ENCODE results near the gene AP4B1.
"Not testable (repeated sequence)": the region's sequence is repeated elsewhere in the genome, so short reads cannot be mapped to it uniquely, and the experiment has no call there.

AP4B1 gene

DNA sequence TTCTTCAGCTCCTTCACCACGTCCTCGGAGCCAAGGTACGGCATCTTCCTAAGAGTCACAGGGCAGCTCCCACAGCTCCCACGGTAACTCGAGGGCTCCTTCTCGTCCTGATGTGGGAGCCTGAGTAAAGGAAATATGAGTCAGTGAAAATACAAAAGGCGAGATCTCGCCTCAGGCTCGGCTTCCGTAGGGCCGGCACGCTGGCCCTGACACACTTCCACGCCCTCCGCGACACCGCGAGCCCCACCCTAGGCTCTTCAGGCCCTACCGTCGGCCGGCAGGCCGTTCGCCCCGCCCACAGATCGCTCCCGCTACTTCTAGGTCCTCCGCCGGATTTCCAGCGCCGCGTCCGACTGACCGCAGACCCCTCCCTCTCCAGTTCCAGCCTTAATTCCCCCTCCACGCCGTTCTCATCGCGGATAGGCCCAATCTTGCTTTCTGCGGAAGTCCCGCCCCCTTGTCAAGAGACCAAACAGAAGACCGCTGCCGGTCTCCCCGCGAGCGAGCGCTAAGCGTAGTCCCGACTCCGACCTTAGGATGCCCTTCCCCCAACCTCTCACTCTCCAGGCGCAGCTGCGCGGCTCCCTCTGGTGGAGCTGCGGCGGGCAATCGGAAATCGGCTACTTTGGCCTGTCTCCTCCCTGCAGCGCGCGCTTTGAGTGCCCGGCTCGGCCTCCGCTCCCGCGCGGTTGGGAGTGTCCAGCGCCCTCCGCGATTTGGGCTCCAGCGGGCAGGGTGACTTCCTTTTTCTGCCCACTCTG lies at the start of gene AP4B1, which contains the start of gene DCLRE1B:
Gene AP4B1, minus strand, starts transcription at position 126 of the 761 bp plus-strand sequence. Its CDS starts 82 bp downstream, at position 44.
Gene DCLRE1B, plus strand, starts transcription at position 653 of the 761 bp plus-strand sequence. CDS start 261 bp downstream, outside the sequence.
- DNase-seq (ENCODE audit: low read depth in 1 of 2, low spot score in 1 of 2) = peak; percentile 87 to 94

DNA sequence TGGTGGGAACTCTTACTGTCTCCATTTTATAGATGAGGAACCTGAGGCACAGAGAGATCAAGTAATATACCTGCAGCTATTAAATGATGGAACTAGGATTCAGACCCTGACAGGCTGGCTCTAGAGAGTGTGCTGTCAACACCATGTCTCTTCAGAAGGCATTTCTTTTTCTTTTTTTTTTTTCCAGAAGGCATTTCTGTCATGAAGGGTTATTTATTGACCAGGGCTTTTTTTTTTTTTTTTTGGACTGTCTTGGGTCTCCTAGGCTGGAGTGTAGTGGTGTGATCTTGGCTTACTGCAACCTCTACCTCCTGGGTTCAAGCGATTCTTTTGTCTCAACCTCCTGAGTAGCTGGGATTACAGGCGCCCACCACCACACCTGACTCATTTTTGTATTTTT lies 47.1 kb upstream of the AP4B1 start:
- no peak for DNase-seq (ENCODE audit: low read depth in 1 of 2, low spot score in 1 of 2)

DNA sequence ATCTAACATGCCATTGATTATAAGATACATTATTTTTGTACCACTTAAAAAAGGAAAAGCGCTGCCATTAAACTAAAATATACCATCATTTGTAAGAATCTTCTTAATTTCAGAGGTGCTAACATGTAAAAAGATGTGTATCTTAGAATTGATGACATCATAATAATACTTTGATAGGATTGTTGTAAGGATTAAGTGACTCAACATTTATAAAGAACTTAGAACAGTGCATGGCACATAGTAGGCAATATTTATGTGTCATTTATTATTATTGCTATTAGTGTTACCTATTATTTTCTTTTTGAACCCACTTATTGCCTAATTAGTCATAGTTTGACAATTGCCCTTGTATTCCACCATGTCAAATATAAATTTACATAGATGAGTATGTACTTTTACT lies 46.3 kb upstream of the AP4B1 start:
- DNase-seq (ENCODE audit: low read depth in 1 of 2, low spot score in 1 of 2) = no peak

DNA sequence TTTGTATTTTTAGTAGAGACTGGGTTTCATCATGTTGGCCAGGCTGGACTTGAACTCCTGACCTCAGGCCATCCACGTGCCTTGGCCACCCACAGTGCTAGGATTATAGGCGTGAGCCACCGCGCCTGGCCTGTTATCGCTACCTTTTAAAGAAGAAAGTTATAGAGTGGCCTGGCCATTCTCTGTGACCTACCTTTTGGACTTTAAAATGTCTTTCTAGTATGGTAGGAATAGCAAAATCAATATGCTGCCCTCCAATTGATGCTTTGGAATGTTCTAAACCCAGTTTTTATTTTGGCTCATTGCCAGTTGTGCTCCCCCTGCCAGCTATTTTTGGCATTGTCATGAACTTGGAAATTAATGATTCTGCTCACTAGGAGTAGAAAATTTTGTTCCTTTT lies 44.4 kb upstream of the AP4B1 start:
- DNase-seq (ENCODE audit: low read depth in 1 of 2, low spot score in 1 of 2) = no peak

DNA sequence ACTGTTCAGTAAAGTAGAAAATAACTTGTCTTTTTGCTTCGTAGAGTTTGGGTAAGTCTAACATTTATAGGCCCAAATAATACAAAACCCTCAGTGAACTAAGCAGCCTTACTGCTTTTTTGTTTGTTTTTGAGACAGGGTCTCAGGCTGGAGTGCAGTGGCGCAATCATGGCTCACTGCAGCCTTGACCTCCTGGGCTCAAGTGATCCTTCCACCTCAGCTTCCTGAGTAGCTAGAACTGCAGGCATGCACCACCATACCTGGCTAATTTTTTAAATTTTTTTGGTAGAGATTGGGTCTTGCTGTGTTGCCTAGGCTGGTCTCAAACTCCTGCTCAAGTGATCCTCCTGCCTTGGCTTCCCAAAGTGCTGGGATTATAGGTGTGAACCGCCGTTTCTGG lies 43.6 kb upstream of the AP4B1 start:
- DNase-seq (ENCODE audit: low read depth in 1 of 2, low spot score in 1 of 2) = not testable (repeated sequence)

DNA sequence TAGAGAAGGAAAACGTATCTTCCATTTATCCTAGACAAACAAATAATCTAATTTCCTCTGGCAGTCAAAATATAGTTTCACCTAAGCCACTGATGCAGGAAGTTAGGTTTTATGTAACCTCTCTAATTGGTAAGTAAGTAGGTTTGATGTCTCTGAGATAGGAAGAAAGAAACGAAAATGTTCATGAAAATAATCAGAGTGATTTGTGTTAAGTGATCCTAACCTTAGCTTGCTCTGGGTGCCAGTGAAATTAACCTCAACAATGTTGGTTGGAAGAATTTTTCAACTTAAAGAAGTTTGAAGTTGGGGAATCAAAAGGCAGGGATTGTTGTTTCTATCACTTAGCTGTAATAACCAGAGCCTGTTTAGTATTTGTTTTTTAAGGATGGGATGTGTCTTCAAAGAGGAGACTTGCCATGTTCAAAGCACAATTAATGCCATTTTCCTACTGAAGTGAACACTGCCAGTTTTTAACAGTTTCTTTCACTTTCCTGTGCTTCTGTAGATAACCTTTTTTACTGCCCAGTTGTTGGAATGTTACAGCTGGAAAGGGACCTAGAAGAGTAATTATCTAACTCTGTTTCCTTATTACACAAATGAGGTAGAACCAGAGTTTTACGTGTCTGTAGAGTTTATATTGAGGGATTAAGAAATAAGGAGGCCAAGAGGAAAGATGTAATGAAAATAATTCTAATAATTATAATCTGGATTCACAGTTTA lies 42.9 kb upstream of the AP4B1 start:
- DNase-seq (ENCODE audit: low read depth in 1 of 2, low spot score in 1 of 2) = no peak

DNA sequence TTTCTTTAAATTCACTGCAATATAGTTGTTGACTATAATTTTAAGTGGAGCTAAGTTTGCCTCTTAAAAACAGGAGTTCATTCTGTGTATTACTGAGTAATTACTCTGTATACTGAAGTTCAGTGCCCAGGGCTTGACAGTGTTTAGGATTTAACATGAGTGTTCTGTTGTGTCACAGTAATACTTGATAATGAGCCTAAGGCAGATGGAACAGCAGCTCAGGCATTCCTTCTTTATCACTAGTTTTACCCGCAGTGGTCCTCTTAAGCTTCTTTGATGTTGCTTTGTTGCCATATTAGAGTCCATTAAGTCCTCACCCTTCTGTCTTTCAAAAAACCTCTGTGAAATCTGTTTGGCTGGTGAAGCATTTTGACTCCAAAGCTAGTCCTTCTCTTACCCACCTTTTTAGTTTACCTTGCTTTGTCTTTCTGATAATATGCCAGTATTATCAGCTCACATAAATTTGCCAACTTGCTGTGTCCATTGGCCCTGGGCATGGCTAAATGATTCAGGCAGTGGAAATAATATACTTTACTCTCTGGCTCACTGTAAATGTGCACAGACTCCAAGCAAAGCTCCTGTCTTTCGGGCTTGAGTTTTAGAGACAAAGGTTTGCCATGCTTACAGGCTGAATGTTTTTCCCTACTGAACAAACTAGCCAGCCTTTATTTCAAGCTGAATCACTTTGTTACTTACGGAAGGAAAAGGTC lies 42.2 kb upstream of the AP4B1 start:
- DNase-seq (ENCODE audit: low read depth in 1 of 2, low spot score in 1 of 2) = no peak

DNA sequence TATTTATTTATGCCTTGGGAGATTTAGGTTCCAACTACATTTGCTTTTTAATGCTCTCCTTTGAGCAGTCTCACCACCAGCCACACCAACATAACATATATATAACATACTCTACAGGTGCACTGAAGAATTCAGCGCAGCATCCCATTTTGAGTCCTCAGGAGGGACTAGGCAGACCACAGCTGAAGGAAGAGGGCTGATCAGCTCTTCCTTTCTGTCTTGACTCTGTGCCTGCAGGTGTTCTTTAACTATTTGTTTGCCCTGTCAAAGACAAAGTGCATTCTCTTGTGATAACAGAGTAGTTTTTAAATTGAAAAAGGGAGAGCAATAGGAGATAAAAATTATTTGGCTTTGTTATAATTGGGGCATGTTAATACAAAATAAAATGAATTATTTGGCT lies 41.5 kb upstream of the AP4B1 start:
- no peak for DNase-seq (ENCODE audit: low read depth in 1 of 2, low spot score in 1 of 2)

DNA sequence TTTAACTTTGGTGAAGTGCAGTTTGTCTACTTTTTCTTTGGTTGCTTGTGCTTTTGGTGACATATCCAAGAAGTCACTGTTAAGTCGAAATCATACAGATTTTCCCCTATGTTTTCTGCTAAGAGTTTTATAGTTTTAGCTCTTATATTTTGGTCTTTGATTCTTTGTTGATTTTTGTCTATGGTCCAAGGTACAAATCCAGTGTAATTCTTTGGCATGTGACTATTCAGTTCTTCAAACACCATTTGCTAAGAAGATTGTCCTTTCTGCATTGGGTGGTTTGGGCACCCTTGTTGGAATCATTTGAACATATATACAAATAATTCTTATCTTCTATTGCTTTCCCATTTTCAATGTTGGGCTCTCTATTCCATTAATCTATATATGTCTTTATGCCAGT lies 40.7 kb upstream of the AP4B1 start:
- DNase-seq (ENCODE audit: low read depth in 1 of 2, low spot score in 1 of 2) = no peak

DNA sequence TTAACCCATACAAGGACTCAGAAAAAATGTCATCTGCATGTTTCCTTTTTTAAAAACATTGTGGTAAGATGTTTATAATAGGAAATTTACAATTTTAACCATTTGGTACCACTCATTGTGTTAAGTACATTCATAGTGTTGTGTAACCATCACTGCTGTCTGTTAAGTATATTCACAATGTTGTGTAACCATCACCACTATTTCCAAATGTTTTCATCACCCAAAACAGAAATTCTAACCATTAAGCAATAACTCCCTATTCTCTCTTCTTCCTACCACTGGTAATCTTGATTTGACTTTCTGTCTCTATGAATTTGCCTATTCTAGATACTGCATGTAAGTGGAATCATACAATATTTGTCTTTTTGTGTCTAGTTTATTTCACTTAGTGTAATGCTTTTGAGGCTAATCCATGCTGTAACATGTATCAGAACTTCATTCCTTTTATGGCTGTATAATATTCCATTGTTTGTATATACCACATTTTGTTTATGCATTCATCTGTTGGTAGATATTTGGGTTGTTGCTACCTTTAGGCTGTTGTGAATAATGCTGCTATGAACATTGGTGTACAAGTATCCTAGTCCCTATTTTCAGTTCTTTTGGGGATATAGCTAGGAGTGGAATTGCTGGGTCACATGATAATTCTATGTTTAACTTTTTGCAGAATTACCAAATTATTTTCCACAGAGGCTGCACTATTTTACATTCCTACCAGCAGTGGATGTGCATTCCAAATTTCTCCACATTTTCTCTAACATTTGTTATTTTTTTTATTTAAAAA lies 38.6 kb upstream of the AP4B1 start:
- DNase-seq (ENCODE audit: low read depth in 1 of 2, low spot score in 1 of 2) = no peak

DNA sequence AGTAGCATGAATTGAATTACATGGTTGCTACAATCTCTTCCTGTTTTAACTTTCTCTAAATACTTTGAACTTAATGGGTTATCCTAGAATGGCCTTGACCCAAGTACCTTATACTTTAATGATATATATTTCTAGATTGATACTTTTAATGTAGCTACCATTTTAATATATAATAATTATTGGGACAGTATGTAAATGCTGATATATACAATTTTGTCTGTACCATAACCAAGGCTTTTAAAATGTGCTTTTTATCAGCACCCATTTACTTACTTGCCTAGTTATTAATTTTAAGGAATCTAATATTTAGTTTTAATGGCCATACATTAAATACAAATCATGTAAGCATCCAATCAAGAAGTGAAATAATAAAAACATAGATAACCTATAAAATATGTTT lies 37.9 kb upstream of the AP4B1 start:
- DNase-seq (ENCODE audit: low read depth in 1 of 2, low spot score in 1 of 2) = no peak

DNA sequence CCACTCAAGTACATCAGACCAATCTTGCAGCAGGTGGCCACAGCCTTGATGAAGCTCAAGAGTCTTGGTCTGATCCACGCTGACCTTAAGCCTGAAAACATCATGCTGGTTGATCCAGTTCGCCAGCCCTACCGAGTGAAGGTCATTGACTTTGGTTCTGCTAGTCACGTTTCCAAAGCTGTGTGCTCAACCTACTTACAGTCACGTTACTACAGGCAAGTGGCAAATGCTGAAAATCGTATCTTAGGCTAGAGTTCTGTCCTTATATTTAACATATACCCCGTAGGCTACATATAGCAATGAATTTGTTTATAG lies 36.6 kb upstream of the AP4B1 start:
- DNase-seq (ENCODE audit: low read depth in 1 of 2, low spot score in 1 of 2) = no peak

DNA sequence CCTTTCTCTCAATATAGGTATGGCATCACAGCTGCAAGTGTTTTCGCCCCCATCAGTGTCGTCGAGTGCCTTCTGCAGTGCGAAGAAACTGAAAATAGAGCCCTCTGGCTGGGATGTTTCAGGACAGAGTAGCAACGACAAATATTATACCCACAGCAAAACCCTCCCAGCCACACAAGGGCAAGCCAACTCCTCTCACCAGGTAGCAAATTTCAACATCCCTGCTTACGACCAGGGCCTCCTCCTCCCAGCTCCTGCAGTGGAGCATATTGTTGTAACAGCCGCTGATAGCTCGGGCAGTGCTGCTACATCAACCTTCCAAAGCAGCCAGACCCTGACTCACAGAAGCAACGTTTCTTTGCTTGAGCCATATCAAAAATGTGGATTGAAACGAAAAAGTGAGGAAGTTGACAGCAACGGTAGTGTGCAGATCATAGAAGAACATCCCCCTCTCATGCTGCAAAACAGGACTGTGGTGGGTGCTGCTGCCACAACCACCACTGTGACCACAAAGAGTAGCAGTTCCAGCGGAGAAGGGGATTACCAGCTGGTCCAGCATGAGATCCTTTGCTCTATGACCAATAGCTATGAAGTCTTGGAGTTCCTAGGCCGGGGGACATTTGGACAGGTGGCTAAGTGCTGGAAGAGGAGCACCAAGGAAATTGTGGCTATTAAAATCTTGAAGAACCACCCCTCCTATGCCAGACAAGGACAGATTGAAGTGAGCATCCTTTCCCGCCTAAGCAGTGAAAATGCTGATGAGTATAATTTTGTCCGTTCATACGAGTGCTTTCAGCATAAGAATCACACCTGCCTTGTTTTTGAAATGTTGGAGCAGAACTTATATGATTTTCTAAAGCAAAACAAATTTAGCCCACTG lies 36.0 kb upstream of the AP4B1 start:
- DNase-seq (ENCODE audit: low read depth in 1 of 2, low spot score in 1 of 2) = no peak

DNA sequence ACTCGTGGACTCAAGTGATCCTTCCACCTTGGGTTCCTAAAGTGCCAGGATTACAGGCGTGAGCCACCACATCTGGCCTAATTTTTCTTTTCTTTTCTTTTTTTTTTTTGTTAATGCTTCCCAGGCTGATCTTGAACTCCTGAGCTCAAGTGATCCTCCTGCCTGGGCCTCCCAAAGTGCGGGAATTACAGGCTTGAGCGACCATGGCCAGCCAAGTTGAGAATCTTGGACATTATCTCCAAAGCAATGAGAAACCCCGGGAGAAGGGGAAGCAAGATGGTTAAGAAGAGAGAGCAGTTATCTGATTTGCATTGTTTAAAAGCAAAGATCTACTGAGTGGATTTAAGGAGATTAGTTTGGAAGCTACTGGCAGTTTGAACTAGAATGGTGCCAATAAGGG lies 33.6 kb upstream of the AP4B1 start:
- DNase-seq (ENCODE audit: low read depth in 1 of 2, low spot score in 1 of 2) = no peak

DNA sequence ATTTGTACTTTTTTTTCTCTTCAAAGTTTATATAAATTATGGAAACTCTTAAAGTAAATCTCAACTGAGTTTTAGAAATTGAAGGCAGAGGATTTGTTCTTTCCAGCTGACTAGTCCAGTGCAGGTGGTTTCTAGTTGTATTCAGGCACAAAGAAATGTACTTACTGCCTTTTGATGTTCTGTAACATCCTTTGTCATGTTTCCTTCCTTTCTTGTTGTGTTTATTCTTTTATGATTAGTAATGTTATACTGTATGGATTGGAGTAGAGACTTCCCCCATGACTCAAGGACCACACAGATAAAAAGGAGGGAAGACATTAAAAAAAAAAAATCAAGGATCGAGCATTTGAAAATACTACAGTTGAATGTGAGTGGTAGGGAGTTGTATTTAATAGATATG lies 32.5 kb upstream of the AP4B1 start:
- DNase-seq (ENCODE audit: low read depth in 1 of 2, low spot score in 1 of 2) = no peak

DNA sequence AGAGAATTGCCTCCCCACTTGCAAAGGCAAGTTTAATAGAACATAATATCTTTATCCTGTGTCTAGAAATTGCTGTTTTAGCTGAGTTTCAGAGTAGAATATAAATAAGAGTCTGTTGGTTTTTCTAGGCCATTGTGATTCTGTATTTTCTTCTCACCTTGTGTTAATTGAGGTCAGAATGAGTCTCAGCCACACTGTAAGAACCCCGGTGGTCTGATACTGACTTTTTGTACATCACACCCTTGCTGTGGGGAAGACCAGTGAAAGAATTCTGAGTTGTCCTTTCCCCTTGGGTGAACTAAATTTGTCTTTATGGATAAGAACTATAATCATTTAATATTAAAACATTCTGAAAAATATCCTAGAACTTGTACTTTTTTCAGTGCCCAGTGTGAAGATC lies 31.4 kb upstream of the AP4B1 start:
- DNase-seq (ENCODE audit: low read depth in 1 of 2, low spot score in 1 of 2) = no peak

DNA sequence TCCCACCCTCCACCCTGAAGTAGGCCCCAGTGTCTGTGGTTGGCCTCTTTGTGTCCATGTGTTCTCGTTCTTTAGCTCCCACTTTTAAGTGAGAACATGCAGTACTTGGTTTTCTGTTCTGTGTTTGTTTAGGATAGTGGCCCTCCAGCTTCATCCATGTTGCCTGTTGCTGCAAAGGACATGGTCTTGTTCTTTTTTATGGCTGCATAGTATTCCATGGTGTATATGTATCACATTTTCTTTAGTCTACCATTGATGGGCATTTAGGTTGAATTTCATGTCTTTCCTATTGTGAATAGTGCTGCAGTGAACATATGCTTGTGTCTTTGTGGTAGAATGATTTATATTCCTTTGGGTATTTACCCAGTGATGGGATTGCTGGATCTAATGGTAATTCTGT lies 30.6 kb upstream of the AP4B1 start:
- no peak for DNase-seq (ENCODE audit: low read depth in 1 of 2, low spot score in 1 of 2)

DNA sequence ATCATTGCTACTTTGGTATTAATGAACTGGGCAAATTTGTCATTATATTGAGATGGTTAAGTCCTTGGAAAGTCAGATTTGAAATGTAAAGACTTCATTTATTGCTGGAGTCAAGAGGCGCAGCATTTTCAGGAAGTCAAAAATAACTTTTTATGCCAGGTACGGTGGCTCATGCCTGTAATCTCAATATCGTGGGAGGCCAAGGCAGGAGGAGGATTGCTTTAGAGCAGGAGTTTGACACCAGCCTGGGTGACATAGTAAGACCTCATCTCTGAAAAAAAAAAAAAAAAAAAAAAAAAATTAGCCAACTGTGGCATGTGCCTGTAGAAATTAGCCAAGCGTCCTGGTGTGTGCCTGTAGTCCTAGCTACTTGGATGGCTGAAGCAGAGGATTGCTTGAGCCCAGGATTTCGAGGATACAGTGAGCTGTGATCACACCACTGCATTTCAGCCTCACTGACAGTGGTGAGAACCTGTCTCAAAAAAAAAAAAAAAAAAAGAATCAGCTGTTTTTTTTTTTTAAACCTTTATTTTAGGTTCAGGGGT lies 30.0 kb upstream of the AP4B1 start:
- no peak for DNase-seq (ENCODE audit: low read depth in 1 of 2, low spot score in 1 of 2)

DNA sequence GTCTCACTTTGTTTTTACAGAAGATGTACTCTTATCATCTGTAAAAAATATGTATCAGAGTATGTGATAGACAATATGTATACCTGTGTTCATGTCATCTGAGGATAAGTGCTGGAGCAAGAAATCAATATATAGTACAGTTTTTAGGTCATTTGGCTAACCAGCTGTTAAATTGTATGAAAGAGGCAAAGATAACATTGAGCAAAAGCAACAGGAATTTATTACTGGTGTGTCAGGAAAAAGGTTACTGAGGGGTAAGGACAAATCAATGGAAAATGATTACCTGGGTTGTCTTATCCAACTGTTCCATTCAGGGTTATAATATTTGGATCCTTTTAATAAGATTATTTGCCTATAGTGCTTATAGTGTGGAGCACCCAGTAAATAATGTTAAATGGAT lies 29.4 kb upstream of the AP4B1 start:
- no peak for DNase-seq (ENCODE audit: low read depth in 1 of 2, low spot score in 1 of 2)

DNA sequence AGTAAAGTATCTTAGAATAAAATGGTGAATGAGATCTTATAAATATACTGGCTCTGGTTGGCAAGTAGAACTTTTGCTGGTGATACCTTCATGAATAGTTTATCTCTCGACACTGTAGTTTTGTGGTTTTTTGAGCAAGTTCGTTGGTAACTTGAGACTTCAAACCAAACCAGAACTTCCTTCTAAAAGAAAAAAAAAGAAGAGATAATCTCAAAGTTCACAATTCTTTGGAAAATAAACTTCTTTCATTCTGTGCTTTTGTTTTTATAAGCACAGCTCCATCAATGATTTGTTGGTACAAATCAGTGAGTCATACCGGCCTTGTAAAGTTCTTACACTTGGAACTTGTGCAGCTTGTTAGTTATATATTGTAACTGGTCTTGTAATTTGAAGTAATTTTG lies 26.9 kb upstream of the AP4B1 start:
- DNase-seq (ENCODE audit: low read depth in 1 of 2, low spot score in 1 of 2) = no peak
